Measurements from ENCODE around the gene SLC43A3.

DNA sequence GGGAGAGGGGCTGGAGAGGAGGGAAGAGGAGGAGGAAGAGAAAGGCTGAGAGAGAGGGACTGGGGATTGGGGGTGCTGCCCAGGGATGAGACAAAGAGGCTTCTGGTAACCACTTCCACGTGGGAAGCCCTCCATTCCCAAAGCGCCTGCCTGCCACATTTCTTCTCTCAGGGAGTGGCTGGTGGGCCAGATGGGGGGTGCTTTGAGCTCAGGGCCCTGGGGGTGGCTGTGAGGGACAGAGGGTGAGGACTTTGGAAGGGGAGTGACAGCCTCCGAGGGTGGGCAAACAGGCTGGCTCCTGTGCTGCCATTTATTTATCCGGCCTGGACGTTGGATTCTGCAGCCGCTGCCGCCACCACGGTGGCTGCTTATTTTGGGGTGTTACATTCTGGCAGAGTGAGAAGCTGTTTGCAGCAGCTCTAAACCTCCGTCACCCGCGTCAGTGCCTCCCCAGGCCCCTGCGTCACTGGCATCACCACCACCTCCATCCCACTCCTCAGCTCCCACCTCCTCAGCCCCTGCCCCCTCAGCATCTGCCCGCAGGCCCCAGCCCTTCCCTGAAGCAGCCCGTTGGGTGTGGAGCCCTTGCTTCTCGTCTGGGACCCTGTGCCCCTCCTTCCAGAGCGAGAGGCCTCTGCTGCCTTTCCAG lies 35.0 kb upstream of the SLC43A3 start:
- TF ChIP-seq CTCF (IDR thresholded peaks at IDR 0.05; ENCODE audit: low read depth, low read length) (no peak), EZH2phosphoT487 (IDR thresholded peaks at IDR 0.05; ENCODE audit: low read depth) (no peak)

All from OCI-LY3 (cell line).